ENCODE results near the gene CD164. TPM values are rescaled to one million over a fixed set of nuclear protein-coding genes. Genes with fewer than 3 reads are reported as not detected.

CD164 gene
- total RNA-seq, 1 experiment from 2014 or later: 337 TPM

DNA sequence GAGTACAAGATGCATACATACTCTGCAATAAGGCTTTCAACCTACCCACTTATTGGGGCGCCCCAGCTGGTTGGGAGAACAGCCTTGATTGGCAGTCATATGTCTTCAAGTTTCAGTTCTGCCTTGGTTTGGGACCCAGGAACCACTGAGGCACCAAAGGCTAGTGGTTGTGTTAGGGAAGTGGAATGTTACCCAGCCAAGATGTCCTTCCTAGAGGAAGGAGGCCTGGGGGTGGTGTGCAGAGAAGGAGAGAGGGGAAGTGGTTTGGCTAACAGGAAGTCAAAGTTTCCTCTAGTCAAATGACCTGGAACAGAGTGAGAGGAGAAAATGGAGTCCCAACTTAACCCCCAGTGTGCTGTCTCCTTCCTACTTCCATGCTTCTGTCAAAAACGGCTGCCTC is 59.4 kb downstream of the CD164 start:
- no peaks in the 10 kb centered on the region for H3K4me1 ChIP-seq (ENCODE audit: control insufficient read depth, insufficient read depth, low read length)
- no TSS peak for BruUV-seq (replicated peaks)
- ChIA-PET POLR2A (no interaction called here), CTCF (no interaction called here)
- TF ChIP-seq SIN3A (IDR thresholded peaks at IDR 0.05; ENCODE audit: borderline replicate concordance, insufficient read depth, low read depth, low read length) (no peak), TCF7L2 (IDR thresholded peaks at IDR 0.05; ENCODE audit: low read depth, low read length) (no peak)
- H3K9me3 ChIP-seq (ENCODE audit: control insufficient read depth, insufficient read depth, low read depth, low read length): no peaks in the 10 kb centered on the region
- no peak overlapping the region for H3K27ac ChIP-seq (ENCODE audit: low read length)
- no peak overlapping the region for H3K4me3 ChIP-seq (ENCODE audit: low read depth in 2 of 2, low read length in 2 of 2)
- peaks cover 4% of the 10 kb centered on the region; the same call in 1 of the 2 replicates for H3K27me3 ChIP-seq (ENCODE audit: control insufficient read depth, insufficient read depth, low read length)
- ATAC-seq (no peak), DNase-seq (ENCODE audit: low read depth, low spot score) (no peak)
- intact Hi-C loops (cut with micrococcal nuclease; ENCODE audit: unreplicated experiment) (no loop called here), in situ Hi-C loops (cut with HindIII; ENCODE audit: low pct_unique_long_range_greater_than_20kb, low sequenced_read_pairs) (no loop called here)
- H3K36me3 ChIP-seq (ENCODE audit: control insufficient read depth, insufficient read depth, low read length): no peaks in the 10 kb centered on the region

DNA sequence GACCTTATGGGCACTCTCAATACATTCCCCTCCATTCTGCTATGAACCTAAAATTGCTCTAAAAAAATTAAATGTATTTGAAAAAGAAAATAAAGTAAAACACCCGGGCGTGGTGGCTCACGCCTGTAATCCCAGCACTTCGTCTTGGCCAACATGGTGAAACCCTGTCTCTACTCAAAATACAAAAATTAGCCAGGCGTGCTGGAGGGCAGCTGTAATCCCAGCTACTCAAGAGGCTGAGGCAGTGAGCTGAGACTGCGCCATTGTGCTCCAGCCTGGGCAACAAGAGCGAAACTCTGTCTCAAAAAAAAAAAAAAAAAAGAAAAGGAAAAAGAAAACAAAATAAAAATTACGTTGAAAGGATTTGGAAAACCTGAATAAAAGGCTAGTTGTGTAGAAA is 60.5 kb downstream of the CD164 start:
- Histone ChIP-seq H3K36me3 (ENCODE audit: control insufficient read depth, insufficient read depth, low read length) (no peaks in the 10 kb centered on the region), H3K27me3 (ENCODE audit: control insufficient read depth, insufficient read depth, low read length) (peaks cover 8% of the 10 kb centered on the region; the same call in 1 of the 2 replicates), H3K27ac (ENCODE audit: low read length) (no peak overlapping the region), H3K4me1 (ENCODE audit: control insufficient read depth, insufficient read depth, low read length) (no peaks in the 10 kb centered on the region), H3K9me3 (ENCODE audit: control insufficient read depth, insufficient read depth, low read depth, low read length) (no peaks in the 10 kb centered on the region), H3K4me3 (ENCODE audit: low read depth in 2 of 2, low read length in 2 of 2) (no peak overlapping the region)
- ATAC-seq (no peak), DNase-seq (ENCODE audit: low read depth, low spot score) (no peak)
- no TSS peak for BruUV-seq (replicated peaks)
- POLR2A ChIA-PET: no interaction called here
- CTCF ChIA-PET: no interaction called here
- in situ Hi-C loops (cut with HindIII; ENCODE audit: low pct_unique_long_range_greater_than_20kb, low sequenced_read_pairs): no loop called here
- intact Hi-C loops (cut with micrococcal nuclease; ENCODE audit: unreplicated experiment): no loop called here
- TF ChIP-seq POLR2AphosphoS5 (IDR thresholded peaks at IDR 0.05; ENCODE audit: low read depth, low read length) (no peak), SIN3A (IDR thresholded peaks at IDR 0.05; ENCODE audit: borderline replicate concordance, insufficient read depth, low read depth, low read length) (no peak), TCF7L2 (IDR thresholded peaks at IDR 0.05; ENCODE audit: low read depth, low read length) (no peak)
- TF ChIP-seq, protein P1, sequence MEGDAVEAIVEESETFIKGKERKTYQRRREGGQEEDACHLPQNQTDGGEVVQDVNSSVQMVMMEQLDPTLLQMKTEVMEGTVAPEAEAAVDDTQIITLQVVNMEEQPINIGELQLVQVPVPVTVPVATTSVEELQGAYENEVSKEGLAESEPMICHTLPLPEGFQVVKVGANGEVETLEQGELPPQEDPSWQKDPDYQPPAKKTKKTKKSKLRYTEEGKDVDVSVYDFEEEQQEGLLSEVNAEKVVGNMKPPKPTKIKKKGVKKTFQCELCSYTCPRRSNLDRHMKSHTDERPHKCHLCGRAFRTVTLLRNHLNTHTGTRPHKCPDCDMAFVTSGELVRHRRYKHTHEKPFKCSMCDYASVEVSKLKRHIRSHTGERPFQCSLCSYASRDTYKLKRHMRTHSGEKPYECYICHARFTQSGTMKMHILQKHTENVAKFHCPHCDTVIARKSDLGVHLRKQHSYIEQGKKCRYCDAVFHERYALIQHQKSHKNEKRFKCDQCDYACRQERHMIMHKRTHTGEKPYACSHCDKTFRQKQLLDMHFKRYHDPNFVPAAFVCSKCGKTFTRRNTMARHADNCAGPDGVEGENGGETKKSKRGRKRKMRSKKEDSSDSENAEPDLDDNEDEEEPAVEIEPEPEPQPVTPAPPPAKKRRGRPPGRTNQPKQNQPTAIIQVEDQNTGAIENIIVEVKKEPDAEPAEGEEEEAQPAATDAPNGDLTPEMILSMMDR (IDR thresholded peaks at IDR 0.05): no peak
- TF ChIP-seq, protein P2, sequence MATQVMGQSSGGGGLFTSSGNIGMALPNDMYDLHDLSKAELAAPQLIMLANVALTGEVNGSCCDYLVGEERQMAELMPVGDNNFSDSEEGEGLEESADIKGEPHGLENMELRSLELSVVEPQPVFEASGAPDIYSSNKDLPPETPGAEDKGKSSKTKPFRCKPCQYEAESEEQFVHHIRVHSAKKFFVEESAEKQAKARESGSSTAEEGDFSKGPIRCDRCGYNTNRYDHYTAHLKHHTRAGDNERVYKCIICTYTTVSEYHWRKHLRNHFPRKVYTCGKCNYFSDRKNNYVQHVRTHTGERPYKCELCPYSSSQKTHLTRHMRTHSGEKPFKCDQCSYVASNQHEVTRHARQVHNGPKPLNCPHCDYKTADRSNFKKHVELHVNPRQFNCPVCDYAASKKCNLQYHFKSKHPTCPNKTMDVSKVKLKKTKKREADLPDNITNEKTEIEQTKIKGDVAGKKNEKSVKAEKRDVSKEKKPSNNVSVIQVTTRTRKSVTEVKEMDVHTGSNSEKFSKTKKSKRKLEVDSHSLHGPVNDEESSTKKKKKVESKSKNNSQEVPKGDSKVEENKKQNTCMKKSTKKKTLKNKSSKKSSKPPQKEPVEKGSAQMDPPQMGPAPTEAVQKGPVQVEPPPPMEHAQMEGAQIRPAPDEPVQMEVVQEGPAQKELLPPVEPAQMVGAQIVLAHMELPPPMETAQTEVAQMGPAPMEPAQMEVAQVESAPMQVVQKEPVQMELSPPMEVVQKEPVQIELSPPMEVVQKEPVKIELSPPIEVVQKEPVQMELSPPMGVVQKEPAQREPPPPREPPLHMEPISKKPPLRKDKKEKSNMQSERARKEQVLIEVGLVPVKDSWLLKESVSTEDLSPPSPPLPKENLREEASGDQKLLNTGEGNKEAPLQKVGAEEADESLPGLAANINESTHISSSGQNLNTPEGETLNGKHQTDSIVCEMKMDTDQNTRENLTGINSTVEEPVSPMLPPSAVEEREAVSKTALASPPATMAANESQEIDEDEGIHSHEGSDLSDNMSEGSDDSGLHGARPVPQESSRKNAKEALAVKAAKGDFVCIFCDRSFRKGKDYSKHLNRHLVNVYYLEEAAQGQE (IDR thresholded peaks at IDR 0.05; ENCODE audit: insufficient read depth in 1 of 2, low read depth in 2 of 2, low read length in 1 of 2): no peak

DNA sequence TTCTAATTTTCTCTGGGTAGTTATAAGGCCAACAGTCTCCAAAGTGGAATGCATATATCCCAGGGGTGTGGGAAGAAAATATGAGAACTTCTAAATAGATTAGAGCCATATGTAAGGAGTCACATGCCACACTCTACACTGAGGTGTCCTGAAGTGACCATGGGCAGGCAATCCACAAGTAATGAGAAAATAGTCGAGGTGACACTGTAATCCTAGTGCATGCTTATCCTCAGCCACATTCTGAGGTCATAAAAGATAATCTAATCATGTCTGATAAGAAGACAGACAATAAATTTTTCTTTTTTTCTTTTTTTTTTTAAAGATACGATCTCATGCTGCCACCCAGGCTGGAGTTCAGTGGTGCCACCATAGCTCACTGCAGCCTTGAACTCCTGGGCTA is 62.2 kb downstream of the CD164 start:
- no TSS peak for BruUV-seq (replicated peaks)
- 0 out of 2 replicates have a peak, but pooled peaks cover 4% of the 10 kb centered on the region for H3K27me3 ChIP-seq (ENCODE audit: control insufficient read depth, insufficient read depth, low read length)
- ATAC-seq: no peak

More for the DNA sequence above, 62.2 kb downstream of the CD164 start:
- no peaks in the 10 kb centered on the region for H3K4me1 ChIP-seq (ENCODE audit: control insufficient read depth, insufficient read depth, low read length)
- H3K4me3 ChIP-seq (ENCODE audit: low read depth in 2 of 2, low read length in 2 of 2): no peak overlapping the region
- no peaks in the 10 kb centered on the region for H3K36me3 ChIP-seq (ENCODE audit: control insufficient read depth, insufficient read depth, low read length)
- CTCF ChIA-PET: no interaction called here
- intact Hi-C loops (cut with micrococcal nuclease; ENCODE audit: unreplicated experiment) (no loop called here), in situ Hi-C loops (cut with HindIII; ENCODE audit: low pct_unique_long_range_greater_than_20kb, low sequenced_read_pairs) (no loop called here)
- H3K9me3 ChIP-seq (ENCODE audit: control insufficient read depth, insufficient read depth, low read depth, low read length): no peaks in the 10 kb centered on the region
- no peak for DNase-seq (ENCODE audit: low read depth, low spot score)
- POLR2A ChIA-PET: no interaction called here
- no peak for TF ChIP-seq TCF7L2 (IDR thresholded peaks at IDR 0.05; ENCODE audit: low read depth, low read length)
- TF ChIP-seq, protein P2 (IDR thresholded peaks at IDR 0.05; ENCODE audit: insufficient read depth in 1 of 2, low read depth in 2 of 2, low read length in 1 of 2): no peak
- TF ChIP-seq POLR2AphosphoS5 (IDR thresholded peaks at IDR 0.05; ENCODE audit: low read depth, low read length): no peak
- TF ChIP-seq SIN3A (IDR thresholded peaks at IDR 0.05; ENCODE audit: borderline replicate concordance, insufficient read depth, low read depth, low read length): no peak
- TF ChIP-seq, protein P1 (IDR thresholded peaks at IDR 0.05): no peak
- H3K27ac ChIP-seq (ENCODE audit: low read length): no peak overlapping the region
